GM23248 (cell line): ENCODE data around the gene ACSF2. TPM values are rescaled to one million over a fixed set of nuclear protein-coding genes. Genes with fewer than 3 reads are reported as not detected.
A peak's percentile ranks its signal among the peaks of the same experiment; 100 is the strongest.
"Not testable (repeated sequence)": the region's sequence is repeated elsewhere in the genome, so short reads cannot be mapped to it uniquely, and the experiment has no call there.

Source experiments
- DNase-seq: peaks from one replicate; pipeline ENCODE4 v3.0.0-alpha.2; 2015
- H2AFZ ChIP-seq: fragments of 200-600 bp; sonication (generic); 2 replicates; pipeline ENCODE4 v1.6.1; 2016; ENCODE audit warnings: antibody characterized with exemption
- H3F3A ChIP-seq: fragments of 200-600 bp; sonication (generic); 2 replicates; pipeline ENCODE4 v1.6.1; 2016; ENCODE audit warnings: mild to moderate bottlenecking, antibody characterized with exemption, mixed run types; ENCODE audit not compliant: insufficient read depth
- H3K27ac ChIP-seq: fragments of 200-600 bp; sonication (generic); 2 replicates; pipeline ENCODE4 v1.5.1; 2016; ENCODE audit warnings: mild to moderate bottlenecking
- H3K27me3 ChIP-seq: fragments of 200-600 bp; sonication (generic); replicated peaks from 2 replicates; pipeline ENCODE4 v1.6.1; 2016; ENCODE audit warnings: mild to moderate bottlenecking; ENCODE audit not compliant: insufficient read depth
- H3K36me3 ChIP-seq: fragments of 200-600 bp; sonication (generic); 2 replicates; pipeline ENCODE4 v1.6.1; 2016; ENCODE audit warnings: low read depth, mild to moderate bottlenecking
- H3K4me1 ChIP-seq: fragments of 200-600 bp; sonication (generic); 2 replicates; pipeline ENCODE4 v1.6.1; 2016; ENCODE audit warnings: mild to moderate bottlenecking; ENCODE audit not compliant: insufficient read depth
- H3K4me2 ChIP-seq: fragments of 200-600 bp; sonication (generic); one replicate; pipeline ENCODE4 v1.6.1; 2016; ENCODE audit warnings: mild to moderate bottlenecking; ENCODE audit not compliant: unreplicated experiment
- H3K4me3 ChIP-seq: fragments of 200-600 bp; sonication (generic); 2 replicates; pipeline ENCODE4 v1.5.1; 2016; ENCODE audit warnings: mild to moderate bottlenecking
- H3K79me2 ChIP-seq: fragments of 200-600 bp; sonication (generic); 2 replicates; pipeline ENCODE4 v1.6.1; 2016; ENCODE audit warnings: mild to moderate bottlenecking; ENCODE audit not compliant: insufficient read depth
- H3K9ac ChIP-seq: fragments of 200-600 bp; sonication (generic); 2 replicates; pipeline ENCODE4 v1.6.1; 2016; ENCODE audit warnings: mild to moderate bottlenecking
- H3K9me2 ChIP-seq: fragments of 200-600 bp; sonication (generic); 2 replicates; pipeline ENCODE4 v1.6.1; 2016; ENCODE audit warnings: mixed run types, mild to moderate bottlenecking, moderate library complexity; ENCODE audit not compliant: insufficient read depth
- H3K9me3 ChIP-seq: fragments of 200-600 bp; sonication (generic); one replicate; pipeline ENCODE4 v1.6.1; 2017; ENCODE audit warnings: low read depth
- H4K20me1 ChIP-seq: fragments of 200-600 bp; sonication (generic); 2 replicates; pipeline ENCODE4 v1.6.0; 2016; ENCODE audit not compliant: insufficient read depth
- EZH2 ChIP-seq: fragments of 200-600 bp; sonication (generic); IDR thresholded peaks from 2 replicates; pipeline ENCODE4 v1.6.1; 2018; ENCODE audit warnings: antibody characterized with exemption, mild to moderate bottlenecking; ENCODE audit not compliant: insufficient read depth, poor library complexity, severe bottlenecking
- EZH2phosphoT487 ChIP-seq: fragments of 200-600 bp; sonication (generic); IDR thresholded peaks from 2 replicates; pipeline ENCODE4 v1.6.1; 2018; ENCODE audit warnings: antibody characterized with exemption, moderate library complexity, mild to moderate bottlenecking, low read depth; ENCODE audit not compliant: insufficient read depth
- WGBS, 2 experiments: methylation state at CpG; one replicate each; pipeline ENCODE4 v1.1.6; 2015 to 2017; ENCODE audit warnings: low lambda C conversion rate in 2 of 2, low coverage in 1 of 2; ENCODE audit errors: missing lambda C conversion rate in 2 of 2; 5-methylcytosine and 5-hydroxymethylcytosine counted together
- in situ Hi-C: fragments of 300-500 bp; cut with MboI; formaldehyde crosslinking; loops from 2 replicates; pipeline ENCODE4 v1.15.0; 2020
- polyA plus RNA-seq: library from polyadenylated mRNA; unstranded; fragments of >200 nt; fragmentation: Nextera tagmentation; extraction: Ambion mirVana; gene quantifications from 2 replicates; pipeline ENCODE4 v1.2.1, GENCODE V29; 2016
- total RNA-seq: library from RNA; depleted of rRNA; stranded (reverse); fragments of >200 nt; shearing (Covaris generic); gene quantifications from 2 replicates; pipeline ENCODE4 v1.2.3, GENCODE V29; 2014

The ACSF2 gene
- total and polyA plus RNA-seq, 2 experiments from 2014 or later = 3.7 to 8.6 TPM

DNA sequence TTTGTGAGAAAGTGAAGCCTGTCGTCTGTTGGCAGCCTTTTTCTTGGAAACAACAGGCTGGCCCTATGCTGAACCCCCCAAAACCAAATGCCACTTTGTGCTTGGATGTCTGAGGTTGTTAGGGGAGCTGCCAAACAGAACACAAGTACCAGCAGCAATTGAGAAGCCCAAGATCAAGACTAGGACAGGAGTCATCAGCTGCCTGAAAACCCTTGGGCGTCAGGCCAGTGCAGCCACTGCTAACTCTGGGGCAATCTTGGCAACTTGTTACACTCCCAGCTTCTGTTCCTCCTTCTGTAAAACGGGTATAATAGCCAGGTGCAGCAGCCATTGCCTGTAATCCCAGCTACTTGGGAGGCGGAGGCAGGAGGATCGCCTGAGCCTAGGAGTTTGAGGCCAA, 19.4 kb upstream of the ACSF2 start:
- in situ Hi-C loops = no loop called here
- Histone ChIP-seq H3K9me2 (no peaks in the 10 kb centered on the region), H3K9me3 (no peaks in the 10 kb centered on the region), H3K36me3 (no peaks in the 10 kb centered on the region), H3K9ac (no peak overlapping the region), H3K4me1 (no peaks in the 10 kb centered on the region), H3K79me2 (no peaks in the 10 kb centered on the region), H2AFZ (no peak overlapping the region), H3K27me3 (peaks cover 5% of the 10 kb centered on the region; the same call in 1 of the 2 replicates), H3K27ac (no peak overlapping the region), H3K4me3 (no peak overlapping the region), H4K20me1 (no peaks in the 10 kb centered on the region), H3F3A (no peaks in the 10 kb centered on the region), H3K4me2 (no peak overlapping the region)
- no peak for DNase-seq
- TF ChIP-seq EZH2phosphoT487 (no peak), EZH2 (no peak)
- 57 to 65% methylated on average over 5 of the region's 5 CpGs for WGBS, 2 experiments

DNA sequence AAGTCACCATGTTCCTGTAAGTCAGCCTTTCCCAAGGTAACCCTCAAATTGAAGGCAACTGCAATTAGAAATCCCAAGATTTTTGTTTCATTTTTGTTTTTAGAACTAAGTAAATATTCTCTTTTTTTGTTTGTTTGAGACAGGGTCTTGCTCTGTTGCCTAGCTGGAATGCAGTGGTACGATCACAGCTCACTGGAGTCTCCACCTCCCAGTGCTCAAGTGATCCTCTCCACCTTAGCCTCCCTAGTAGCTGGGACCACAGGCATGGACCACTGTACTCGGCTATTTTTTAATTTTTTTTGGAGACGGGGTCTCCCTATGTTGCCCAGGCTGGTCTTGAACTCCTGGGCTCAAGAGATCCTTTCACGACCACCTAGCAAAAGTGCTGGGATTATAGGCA, 18.1 kb upstream of the ACSF2 start:
- Histone ChIP-seq H3K9ac (no peak overlapping the region), H2AFZ (no peak overlapping the region), H3K36me3 (no peaks in the 10 kb centered on the region), H3K4me3 (no peak overlapping the region), H3K79me2 (no peaks in the 10 kb centered on the region), H3K4me2 (no peak overlapping the region), H3K27me3 (peaks cover 5% of the 10 kb centered on the region; the same call in 1 of the 2 replicates), H3K9me3 (no peaks in the 10 kb centered on the region), H3F3A (no peaks in the 10 kb centered on the region), H3K9me2 (no peaks in the 10 kb centered on the region), H4K20me1 (no peaks in the 10 kb centered on the region), H3K27ac (no peak overlapping the region), H3K4me1 (no peaks in the 10 kb centered on the region)
- in situ Hi-C loops = no loop called here
- TF ChIP-seq EZH2 = no peak
- no peak for TF ChIP-seq EZH2phosphoT487
- DNase-seq = no peak
- WGBS, 2 experiments = 65 to 66% methylated on average over 4 of the region's 4 CpGs

DNA sequence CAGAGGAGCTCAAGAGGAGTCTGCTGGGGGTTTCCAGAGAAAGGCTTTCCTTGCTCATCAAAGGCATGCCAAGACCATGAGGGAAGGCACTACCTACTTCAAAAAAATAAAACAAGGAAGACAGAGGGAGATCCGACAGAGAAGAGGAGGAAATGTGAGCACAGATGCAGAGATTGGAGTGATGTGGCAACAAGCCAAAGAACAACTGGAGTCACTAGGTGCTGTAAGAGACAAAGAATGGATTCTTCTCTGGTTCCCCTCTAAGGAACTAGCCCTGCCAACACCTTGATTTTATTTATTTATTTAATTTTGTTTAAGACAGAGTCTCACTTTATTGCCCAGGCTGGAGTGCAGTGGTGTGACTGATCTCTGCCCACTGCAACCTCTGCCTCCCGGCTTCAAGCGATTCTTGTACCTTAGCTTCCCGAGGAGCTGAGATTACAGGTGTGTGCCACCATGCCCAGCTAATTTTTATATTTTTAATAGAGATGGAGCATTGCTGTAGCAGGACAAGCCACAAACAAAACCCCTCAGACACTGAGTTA, 13.8 kb upstream of the ACSF2 start:
- TF ChIP-seq EZH2 (no peak), EZH2phosphoT487 (no peak)
- H3K27me3 ChIP-seq = no peaks in the 10 kb centered on the region; the same call in 1 of the 2 replicates
- no peak for DNase-seq
- H3K4me3 ChIP-seq = no peak overlapping the region
- H3F3A ChIP-seq = no peaks in the 10 kb centered on the region
- in situ Hi-C loops = no loop called here
- no peak overlapping the region for H2AFZ ChIP-seq
- H3K9me3 ChIP-seq = no peaks in the 10 kb centered on the region
- no peaks in the 10 kb centered on the region for H4K20me1 ChIP-seq
- no peak overlapping the region for H3K27ac ChIP-seq
- H3K4me2 ChIP-seq = no peak overlapping the region
- no peaks in the 10 kb centered on the region for H3K79me2 ChIP-seq
- no peaks in the 10 kb centered on the region for H3K4me1 ChIP-seq
- 87 to 90% methylated on average over 4 of the region's 4 CpGs for WGBS, 2 experiments
- H3K9me2 ChIP-seq = no peaks in the 10 kb centered on the region
- no peaks in the 10 kb centered on the region for H3K36me3 ChIP-seq
- no peak overlapping the region for H3K9ac ChIP-seq

DNA sequence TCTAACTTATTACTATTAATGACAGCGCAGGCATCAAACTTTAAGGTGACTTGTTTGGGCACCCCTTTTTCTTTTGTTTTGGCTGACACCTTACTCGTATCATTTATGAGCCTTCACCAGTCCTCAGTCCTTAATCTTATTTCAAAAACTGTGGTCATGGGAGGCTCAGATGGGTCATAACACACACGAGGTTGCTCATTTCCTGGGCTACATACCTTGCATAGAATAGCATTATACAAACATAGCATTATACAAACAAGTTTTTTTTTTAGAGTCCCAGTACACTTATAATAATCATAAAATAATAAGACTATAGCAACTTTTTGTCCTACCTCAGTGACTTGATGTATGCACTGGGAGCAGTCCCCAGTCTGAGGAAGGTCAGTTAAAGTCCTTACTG, 11.2 kb upstream of the ACSF2 start:
- Histone ChIP-seq H3K4me3 (no peak overlapping the region), H3K36me3 (no peaks in the 10 kb centered on the region), H3K27me3 (no peaks in the 10 kb centered on the region; the same call in 1 of the 2 replicates), H3K9ac (no peak overlapping the region), H3K4me1 (no peaks in the 10 kb centered on the region), H2AFZ (no peak overlapping the region), H3K9me2 (no peaks in the 10 kb centered on the region), H3K4me2 (no peak overlapping the region), H3K79me2 (no peaks in the 10 kb centered on the region), H3F3A (no peaks in the 10 kb centered on the region), H4K20me1 (no peaks in the 10 kb centered on the region), H3K27ac (no peak overlapping the region), H3K9me3 (no peaks in the 10 kb centered on the region)
- 55 to 59% methylated on average over 3 of the region's 3 CpGs for WGBS, 2 experiments
- in situ Hi-C loops = no loop called here
- peak; percentile 8 for DNase-seq
- TF ChIP-seq EZH2phosphoT487 = no peak

DNA sequence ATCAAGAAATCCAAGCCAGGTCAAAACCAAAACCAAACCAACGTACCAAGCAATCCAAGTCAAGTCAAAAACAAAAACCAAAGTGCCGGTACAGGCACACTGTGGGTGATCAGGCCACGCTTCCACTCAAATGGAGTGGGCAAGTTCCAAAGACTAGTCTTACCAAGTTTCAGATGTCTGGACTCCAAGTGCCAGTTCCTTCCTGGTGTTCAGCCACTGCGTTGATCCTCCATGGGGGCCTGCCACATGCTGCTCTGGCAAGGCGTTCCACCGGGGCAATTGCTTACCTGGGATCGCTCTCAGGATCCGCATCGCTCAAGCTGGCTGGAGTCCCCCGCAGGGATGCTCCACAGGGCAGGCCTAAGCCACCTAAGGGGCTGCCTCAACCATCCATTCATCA, 6.4 kb upstream of the ACSF2 start:
- DNase-seq, H3K27me3 ChIP-seq, H3K4me3 ChIP-seq, H3K4me2 ChIP-seq, H3K27ac ChIP-seq, in situ Hi-C loops, H2AFZ ChIP-seq, H3K9me2 ChIP-seq, H3K9me3 ChIP-seq, H3K79me2 ChIP-seq, H3K9ac ChIP-seq, H4K20me1 ChIP-seq, H3K36me3 ChIP-seq: not testable (repeated sequence)
- peaks cover 20% of the 10 kb centered on the region for H3K4me1 ChIP-seq
- 97 to 99% methylated on average over 10 of the region's 10 CpGs for WGBS, 2 experiments
- peaks cover 18% of the 10 kb centered on the region for H3F3A ChIP-seq
